Endodermal cell (in vitro differentiated cells): ENCODE results near the gene SARS1. TPM values are rescaled to one million over a fixed set of nuclear protein-coding genes. Genes with fewer than 3 reads are reported as not detected.
A peak's percentile ranks its signal among the peaks of the same experiment; 100 is the strongest.

Source experiments
- DNase-seq: peaks from one replicate; pipeline ENCODE4 v3.0.0-alpha.2; 2017
- H3K27ac ChIP-seq: 2 replicates; pipeline ENCODE4 v1.5.1; 2013; ENCODE audit warnings: mild to moderate bottlenecking, low read depth, low read length, moderate library complexity
- H3K27me3 ChIP-seq: 2 replicates; pipeline ENCODE4 v1.6.1; 2013; ENCODE audit warnings: mild to moderate bottlenecking, low read length, moderate library complexity; ENCODE audit not compliant: insufficient read depth, control insufficient read depth, poor library complexity, severe bottlenecking
- H3K36me3 ChIP-seq: 2 replicates; pipeline ENCODE4 v1.7.0; 2013; ENCODE audit warnings: mild to moderate bottlenecking, low read length, moderate library complexity; ENCODE audit not compliant: control insufficient read depth, insufficient read depth
- H3K4me1 ChIP-seq: one replicate; pipeline ENCODE4 v1.7.0; 2013; ENCODE audit warnings: low read length; ENCODE audit not compliant: control insufficient read depth, insufficient read depth
- H3K4me3 ChIP-seq: 2 replicates; pipeline ENCODE4 v1.5.1; 2013; ENCODE audit warnings: mild to moderate bottlenecking, low read length, moderate library complexity
- H3K9ac ChIP-seq: 2 replicates; pipeline ENCODE4 v1.6.1; 2013; ENCODE audit warnings: mild to moderate bottlenecking, low read length, moderate library complexity; ENCODE audit not compliant: poor library complexity, severe bottlenecking; ENCODE audit errors: extremely low read depth
- H3K9me3 ChIP-seq: 2 replicates; pipeline ENCODE4 v1.6.1; 2013; ENCODE audit warnings: mild to moderate bottlenecking, low read length, moderate library complexity; ENCODE audit not compliant: control insufficient read depth
- H3K27ac Mint-ChIP-seq: 2 replicates; pipeline ENCODE4 v1.8.0; 2020; ENCODE audit warnings: mixed read lengths
- H3K27me3 Mint-ChIP-seq: 2 replicates; pipeline ENCODE4 v1.8.0; 2021; ENCODE audit warnings: mild to moderate bottlenecking, mixed read lengths; ENCODE audit not compliant: insufficient read depth
- H3K36me3 Mint-ChIP-seq: 2 replicates; pipeline ENCODE4 v1.8.0; 2020; ENCODE audit warnings: low read depth, mixed read lengths
- H3K4me1 Mint-ChIP-seq: 2 replicates; pipeline ENCODE4 v1.8.0; 2020; ENCODE audit warnings: mixed read lengths
- H3K4me3 Mint-ChIP-seq: 2 replicates; pipeline ENCODE4 v1.8.0; 2020; ENCODE audit warnings: mild to moderate bottlenecking, moderate library complexity, mixed read lengths
- H3K9me3 Mint-ChIP-seq: 2 replicates; pipeline ENCODE4 v1.8.0; 2020; ENCODE audit warnings: mild to moderate bottlenecking, mixed read lengths
- WGBS, 2 experiments: methylation state at CpG; one replicate each; pipeline versions ENCODE4 v1.1.5 to v1.1.7; 2013; ENCODE audit warnings: missing lambda C conversion rate in 2 of 2, mixed read lengths in 1 of 2; ENCODE audit not compliant: insufficient coverage in 1 of 2, insufficient read length in 1 of 2; 5-methylcytosine and 5-hydroxymethylcytosine counted together
- total RNA-seq, 2 donors: library from RNA; stranded (reverse); fragmentation: NEBNext Ultra II Directional in 1 of 2; extraction: Animal tissue kit (Norgen Biotek cat#: 25700) in 1 of 2; gene quantifications; 2 replicates in 1 of 2; 3 replicates in 1 of 2; pipeline ENCODE4 v1.2.1, GENCODE V29; 2021
- TF ChIP-seq, protein P1 (sequence below): fragments of 200-600 bp; sonication (generic); conservative IDR thresholded peaks from 2 replicates; pipeline ENCODE4 v1.5.0; 2021; ENCODE audit warnings: antibody characterized with exemption, mild to moderate bottlenecking

The SARS1 gene
- total RNA-seq, 2 donors from 2014 or later: 100 to 101 TPM

DNA sequence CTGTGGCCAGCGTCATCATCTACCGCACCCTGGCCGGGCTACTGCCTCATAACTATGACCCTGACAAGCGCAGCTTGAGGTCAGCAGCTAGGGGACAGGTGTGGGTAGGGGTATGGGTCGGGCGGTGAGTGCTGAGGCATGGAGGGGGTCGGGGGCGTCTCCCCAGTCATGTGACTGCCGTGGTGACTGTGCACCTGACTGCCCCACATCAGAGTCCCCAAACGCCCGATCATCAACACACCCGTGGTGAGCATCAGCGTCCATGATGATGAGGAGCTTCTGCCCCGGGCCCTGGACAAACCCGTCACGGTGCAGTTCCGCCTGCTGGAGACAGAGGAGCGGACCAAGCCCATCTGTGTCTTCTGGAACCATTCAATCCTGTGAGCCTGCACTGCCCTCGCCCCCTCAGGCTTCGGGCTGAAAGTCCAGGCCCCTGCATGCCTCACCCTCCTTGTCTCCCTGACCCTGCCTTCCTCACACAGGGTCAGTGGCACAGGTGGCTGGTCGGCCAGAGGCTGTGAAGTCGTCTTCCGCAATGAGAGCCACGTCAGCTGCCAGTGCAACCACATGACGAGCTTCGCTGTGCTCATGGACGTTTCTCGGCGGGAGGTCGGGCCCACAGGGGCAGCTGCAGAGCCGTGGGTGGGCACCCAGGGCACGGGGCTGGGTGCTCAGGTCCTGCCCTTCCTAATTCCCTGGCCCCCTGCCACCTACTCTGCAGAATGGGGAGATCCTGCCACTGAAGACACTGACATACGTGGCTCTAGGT, 55.7 kb downstream of the SARS1 start:
- DNase-seq: no peak
- Histone ChIP-seq H3K9ac (no peak overlapping the region), H3K9me3 (no peaks in the 10 kb centered on the region), H3K36me3 (peaks cover 7% of the 10 kb centered on the region), H3K27ac (no peak overlapping the region), H3K4me1 (peaks cover 1% of the 10 kb centered on the region), H3K27me3 (no peaks in the 10 kb centered on the region), H3K4me3 (no peak overlapping the region)
- Mint-ChIP-seq H3K27me3 (peaks cover 2% of the 10 kb centered on the region), H3K4me3 (no peak overlapping the region), H3K36me3 (peaks cover 22% of the 10 kb centered on the region), H3K4me1 (peaks cover 6% of the 10 kb centered on the region), H3K27ac (no peak overlapping the region), H3K9me3 (peaks cover 1% of the 10 kb centered on the region)
- WGBS, 2 experiments: 96% methylated on average over 26 to 33 of the region's 33 CpGs
- TF ChIP-seq, protein P1, sequence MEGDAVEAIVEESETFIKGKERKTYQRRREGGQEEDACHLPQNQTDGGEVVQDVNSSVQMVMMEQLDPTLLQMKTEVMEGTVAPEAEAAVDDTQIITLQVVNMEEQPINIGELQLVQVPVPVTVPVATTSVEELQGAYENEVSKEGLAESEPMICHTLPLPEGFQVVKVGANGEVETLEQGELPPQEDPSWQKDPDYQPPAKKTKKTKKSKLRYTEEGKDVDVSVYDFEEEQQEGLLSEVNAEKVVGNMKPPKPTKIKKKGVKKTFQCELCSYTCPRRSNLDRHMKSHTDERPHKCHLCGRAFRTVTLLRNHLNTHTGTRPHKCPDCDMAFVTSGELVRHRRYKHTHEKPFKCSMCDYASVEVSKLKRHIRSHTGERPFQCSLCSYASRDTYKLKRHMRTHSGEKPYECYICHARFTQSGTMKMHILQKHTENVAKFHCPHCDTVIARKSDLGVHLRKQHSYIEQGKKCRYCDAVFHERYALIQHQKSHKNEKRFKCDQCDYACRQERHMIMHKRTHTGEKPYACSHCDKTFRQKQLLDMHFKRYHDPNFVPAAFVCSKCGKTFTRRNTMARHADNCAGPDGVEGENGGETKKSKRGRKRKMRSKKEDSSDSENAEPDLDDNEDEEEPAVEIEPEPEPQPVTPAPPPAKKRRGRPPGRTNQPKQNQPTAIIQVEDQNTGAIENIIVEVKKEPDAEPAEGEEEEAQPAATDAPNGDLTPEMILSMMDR: no peak

DNA sequence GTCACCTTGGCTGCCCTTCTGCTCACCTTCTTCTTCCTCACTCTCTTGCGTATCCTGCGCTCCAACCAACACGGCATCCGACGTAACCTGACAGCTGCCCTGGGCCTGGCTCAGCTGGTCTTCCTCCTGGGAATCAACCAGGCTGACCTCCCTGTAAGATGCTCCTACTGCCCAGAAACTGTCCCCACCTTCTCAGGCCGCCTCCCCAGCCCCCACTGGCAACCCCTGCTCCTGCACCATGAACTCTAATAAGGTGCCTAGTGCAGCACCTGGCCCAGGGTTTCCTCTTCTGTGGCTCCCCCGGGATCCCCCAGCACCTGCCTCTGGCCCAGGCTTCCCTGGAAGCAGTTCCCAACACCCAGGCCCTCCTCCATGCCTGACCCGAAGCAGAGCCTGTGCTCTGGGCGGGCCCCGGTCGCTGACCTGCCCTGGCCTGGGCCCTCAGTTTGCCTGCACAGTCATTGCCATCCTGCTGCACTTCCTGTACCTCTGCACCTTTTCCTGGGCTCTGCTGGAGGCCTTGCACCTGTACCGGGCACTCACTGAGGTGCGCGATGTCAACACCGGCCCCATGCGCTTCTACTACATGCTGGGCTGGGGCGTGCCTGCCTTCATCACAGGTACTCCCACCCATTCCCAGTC, 56.4 kb downstream of the SARS1 start:
- Mint-ChIP-seq H3K4me1 (peaks cover 13% of the 10 kb centered on the region), H3K9me3 (peaks cover 1% of the 10 kb centered on the region), H3K36me3 (peaks cover 22% of the 10 kb centered on the region), H3K27me3 (peaks cover 2% of the 10 kb centered on the region), H3K27ac (no peak overlapping the region), H3K4me3 (no peak overlapping the region)
- no peak overlapping the region for H3K9ac ChIP-seq
- peaks cover 3% of the 10 kb centered on the region for H3K36me3 ChIP-seq
- TF ChIP-seq, protein P1: no peak
- no peak for DNase-seq
- no peaks in the 10 kb centered on the region for H3K27me3 ChIP-seq
- no peak overlapping the region for H3K4me3 ChIP-seq
- WGBS, 2 experiments: 88 to 91% methylated on average over 13 to 17 of the region's 17 CpGs
- peaks cover 4% of the 10 kb centered on the region for H3K4me1 ChIP-seq
- no peaks in the 10 kb centered on the region for H3K9me3 ChIP-seq
- no peak overlapping the region for H3K27ac ChIP-seq

DNA sequence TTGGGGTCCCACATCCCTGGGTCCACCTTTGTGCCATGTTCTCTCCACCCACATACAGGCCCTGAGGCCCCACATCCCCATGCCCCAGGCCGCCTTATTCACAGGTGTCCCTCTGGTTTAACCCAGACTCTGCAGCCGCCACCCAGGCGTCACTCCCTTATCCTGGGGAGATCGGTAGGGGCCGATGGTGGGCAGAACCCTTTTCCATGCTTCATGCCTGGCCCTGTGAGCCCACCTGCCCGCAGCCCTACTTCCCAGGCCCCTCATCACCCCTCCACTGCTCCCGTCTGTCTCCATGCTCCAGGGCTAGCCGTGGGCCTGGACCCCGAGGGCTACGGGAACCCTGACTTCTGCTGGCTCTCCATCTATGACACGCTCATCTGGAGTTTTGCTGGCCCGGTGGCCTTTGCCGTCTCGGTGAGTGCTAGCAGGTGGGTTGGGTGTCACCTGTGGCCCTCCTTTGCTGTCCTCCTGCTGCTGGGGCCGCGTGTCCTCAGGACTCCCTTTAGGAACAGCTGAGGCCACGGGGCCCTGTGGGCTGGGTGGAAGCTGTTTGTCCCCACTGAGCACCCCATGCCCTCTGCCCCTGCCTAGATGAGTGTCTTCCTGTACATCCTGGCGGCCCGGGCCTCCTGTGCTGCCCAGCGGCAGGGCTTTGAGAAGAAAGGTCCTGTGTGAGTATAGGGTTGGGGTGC, 57.1 kb downstream of the SARS1 start:
- Histone ChIP-seq H3K9me3 (no peaks in the 10 kb centered on the region), H3K27ac (no peak overlapping the region), H3K9ac (no peak overlapping the region), H3K27me3 (no peaks in the 10 kb centered on the region), H3K4me3 (no peak overlapping the region), H3K36me3 (peaks cover 3% of the 10 kb centered on the region), H3K4me1 (peaks cover 6% of the 10 kb centered on the region)
- Mint-ChIP-seq H3K9me3 (peaks cover 1% of the 10 kb centered on the region), H3K27me3 (peaks cover 2% of the 10 kb centered on the region), H3K27ac (peak overlapping the region; percentile 6), H3K4me1 (peaks cover 20% of the 10 kb centered on the region), H3K4me3 (no peak overlapping the region), H3K36me3 (peaks cover 22% of the 10 kb centered on the region)
- DNase-seq: no peak
- TF ChIP-seq, protein P1: no peak
- WGBS, 2 experiments: 93 to 96% methylated on average over 13 to 20 of the region's 20 CpGs
